Neural cell (in vitro differentiated cells): ENCODE data around the gene ANTXR2.
"Not testable (repeated sequence)": the region's sequence is repeated elsewhere in the genome, so short reads cannot be mapped to it uniquely, and the experiment has no call there.

Source experiments
- CTCF ChIP-seq: fragments of 450-650 bp; IDR thresholded peaks from 2 replicates; pipeline ENCODE4 v1.5.1; 2014; ENCODE audit warnings: antibody characterized with exemption, mild to moderate bottlenecking, moderate library complexity; ENCODE audit not compliant: poor library complexity, severe bottlenecking
- EZH2 ChIP-seq: fragments of 200-600, 300-800 bp; shearing (Covaris generic), sonication (generic); IDR thresholded peaks from 2 replicates; pipeline ENCODE4 v1.6.1; 2014; ENCODE audit warnings: antibody characterized with exemption, low read length, borderline replicate concordance, mild to moderate bottlenecking; ENCODE audit not compliant: insufficient read depth, poor library complexity, severe bottlenecking
- POLR2AphosphoS5 ChIP-seq: IDR thresholded peaks from 2 replicates; pipeline ENCODE4 v1.6.1; 2012
- RAD21 ChIP-seq: fragments of 450-650 bp; conservative IDR thresholded peaks from 2 replicates; pipeline ENCODE4 v1.6.1; 2014; ENCODE audit warnings: antibody characterized with exemption, mild to moderate bottlenecking, moderate library complexity

DNA sequence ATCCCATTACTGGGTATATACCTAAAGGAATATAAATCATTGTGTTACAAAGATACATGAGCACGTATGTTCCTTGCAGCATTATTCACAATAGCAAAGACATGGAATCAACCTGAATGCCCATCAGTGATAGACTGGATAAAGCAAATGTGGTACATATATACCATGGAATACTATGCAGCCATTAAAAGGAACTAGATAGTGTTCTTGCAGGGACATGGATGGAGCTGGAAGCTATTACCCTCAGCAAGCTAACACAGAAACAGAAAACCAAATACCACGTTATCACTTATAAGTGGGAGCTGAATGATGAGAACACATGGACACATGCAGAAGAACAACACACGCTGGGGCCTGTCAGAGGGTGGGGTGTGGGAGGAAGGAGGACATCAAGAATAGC is 48.8 kb upstream of the ANTXR2 start:
- not testable (repeated sequence) for TF ChIP-seq EZH2, RAD21, CTCF, POLR2AphosphoS5
